Fibroblast of the aortic adventitia (primary cell): ENCODE measurements around the gene SLC2A6. TPM values are rescaled to one million over a fixed set of nuclear protein-coding genes. Genes with fewer than 3 reads are reported as not detected.
A peak's percentile ranks its signal among the peaks of the same experiment; 100 is the strongest.

Experiments
- DNase-seq: peaks from one replicate; pipeline ENCODE4 v3.0.0-alpha.2; 2010; ENCODE audit warnings: low read depth
- H3K4me3 ChIP-seq: 2 replicates; pipeline ENCODE4 v1.5.1; 2011; ENCODE audit warnings: low read depth, mild to moderate bottlenecking, control low read depth, low read length, moderate library complexity
- total RNA-seq: library from RNA; depleted of rRNA; stranded (reverse); fragments of >200 nt; gene quantifications from 2 replicates; pipeline ENCODE4 v1.2.3, GENCODE V29; 2012; ENCODE audit warnings: low replicate concordance
- TF ChIP-seq, protein P1 (sequence below): IDR thresholded peaks from 2 replicates; pipeline ENCODE4 v1.5.1; 2011; ENCODE audit warnings: mild to moderate bottlenecking, low read length, control low read depth, inconsistent platforms; ENCODE audit not compliant: insufficient read depth

The SLC2A6 gene
- total RNA-seq, 1 donor, result 7.3 TPM

DNA sequence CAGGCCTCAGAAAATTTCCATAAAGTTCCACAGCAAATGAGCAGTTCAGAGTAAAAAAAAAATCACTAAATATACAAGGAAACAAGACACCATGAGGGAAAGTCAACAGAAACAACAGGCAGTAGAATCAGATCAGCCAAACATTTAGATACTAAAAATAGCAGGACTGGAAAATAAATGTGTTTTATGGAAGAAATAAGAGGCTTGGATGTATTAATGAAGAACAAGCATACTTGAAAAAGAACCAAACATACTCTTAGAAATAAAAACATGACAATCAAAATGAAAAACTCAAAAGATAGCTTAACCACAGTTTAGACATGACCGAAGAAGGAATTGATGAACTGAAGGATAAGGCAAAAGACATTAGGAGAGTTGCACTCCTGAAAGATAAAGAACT, 23.2 kb upstream of the SLC2A6 start:
- H3K4me3 ChIP-seq, result no peak overlapping the region
- no peak for DNase-seq
- TF ChIP-seq, protein P1, sequence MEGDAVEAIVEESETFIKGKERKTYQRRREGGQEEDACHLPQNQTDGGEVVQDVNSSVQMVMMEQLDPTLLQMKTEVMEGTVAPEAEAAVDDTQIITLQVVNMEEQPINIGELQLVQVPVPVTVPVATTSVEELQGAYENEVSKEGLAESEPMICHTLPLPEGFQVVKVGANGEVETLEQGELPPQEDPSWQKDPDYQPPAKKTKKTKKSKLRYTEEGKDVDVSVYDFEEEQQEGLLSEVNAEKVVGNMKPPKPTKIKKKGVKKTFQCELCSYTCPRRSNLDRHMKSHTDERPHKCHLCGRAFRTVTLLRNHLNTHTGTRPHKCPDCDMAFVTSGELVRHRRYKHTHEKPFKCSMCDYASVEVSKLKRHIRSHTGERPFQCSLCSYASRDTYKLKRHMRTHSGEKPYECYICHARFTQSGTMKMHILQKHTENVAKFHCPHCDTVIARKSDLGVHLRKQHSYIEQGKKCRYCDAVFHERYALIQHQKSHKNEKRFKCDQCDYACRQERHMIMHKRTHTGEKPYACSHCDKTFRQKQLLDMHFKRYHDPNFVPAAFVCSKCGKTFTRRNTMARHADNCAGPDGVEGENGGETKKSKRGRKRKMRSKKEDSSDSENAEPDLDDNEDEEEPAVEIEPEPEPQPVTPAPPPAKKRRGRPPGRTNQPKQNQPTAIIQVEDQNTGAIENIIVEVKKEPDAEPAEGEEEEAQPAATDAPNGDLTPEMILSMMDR, result no peak

- no peak overlapping the region for H3K4me3 ChIP-seq
- DNase-seq, result no peak
- TF ChIP-seq, protein P1, result no peak
Measured at GRCh38 chr9:133499892-133500270, 21.0 kb upstream of the SLC2A6 start.

DNA sequence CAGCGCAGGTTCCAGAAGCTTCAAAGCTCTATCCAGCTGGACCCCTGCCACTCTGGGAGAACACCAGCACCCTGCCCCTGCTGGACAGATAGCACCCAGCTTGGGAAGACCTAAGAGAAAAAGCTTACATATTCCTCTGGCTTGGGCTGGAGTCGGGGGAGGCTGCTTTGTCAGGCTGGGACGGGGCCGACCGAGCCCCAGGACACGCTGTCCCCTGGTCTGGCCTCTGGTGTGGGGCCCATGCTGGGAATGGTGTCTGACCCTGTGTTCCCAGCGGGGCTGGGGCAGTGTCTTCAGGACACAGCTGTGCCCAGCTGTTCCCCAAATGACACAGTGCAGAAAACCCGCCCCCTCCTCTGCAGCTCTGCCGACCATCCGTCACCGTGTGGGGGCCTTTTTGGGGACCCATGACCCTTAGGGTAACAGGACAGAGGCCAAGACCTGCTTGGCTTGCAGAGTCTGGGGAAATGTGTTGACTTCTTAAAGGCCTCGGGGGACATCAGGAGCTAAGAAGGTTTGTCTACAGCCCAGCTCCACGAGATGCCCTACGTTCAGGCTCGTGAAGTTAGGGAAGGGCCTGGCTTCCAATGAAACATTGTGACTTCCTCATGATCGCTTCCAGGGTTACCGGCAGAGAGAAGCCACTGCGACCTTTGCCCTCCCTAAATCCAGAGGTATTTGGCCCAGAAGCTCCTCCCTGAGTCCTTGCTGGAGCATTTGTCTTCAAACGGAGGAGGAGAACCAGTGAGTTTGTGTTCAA, 20.4 kb upstream of the SLC2A6 start:
- TF ChIP-seq, protein P1, result peak; percentile 12
- DNase-seq, result no peak
- H3K4me3 ChIP-seq, result no peak overlapping the region

GRCh38 chr9:133496861-133497842, 18.3 kb upstream of the SLC2A6 start:
- TF ChIP-seq, protein P1, result no peak
- no peak for DNase-seq

GRCh38 chr9:133495327-133496293, 16.7 kb upstream of the SLC2A6 start:
- TF ChIP-seq, protein P1, result no peak
- DNase-seq, result no peak
- no peak overlapping the region for H3K4me3 ChIP-seq

More at GRCh38 chr9:133496861-133497842, 18.3 kb upstream of the SLC2A6 start:
- no peak overlapping the region for H3K4me3 ChIP-seq
